Neuronal stem cell (in vitro differentiated cells): Measurements from ENCODE around the gene CNTNAP1.

Experiments used
- DNase-seq: peaks from one replicate; pipeline ENCODE4 v3.0.0-alpha.2; 2013; ENCODE audit warnings: low spot score
- H2AFZ ChIP-seq: one replicate; pipeline ENCODE4 v1.6.1; 2013; ENCODE audit warnings: mild to moderate bottlenecking, low read length, inconsistent platforms
- H2AK5ac ChIP-seq: 2 replicates; pipeline ENCODE4 v1.6.1; 2013; ENCODE audit warnings: low read depth, mild to moderate bottlenecking, inconsistent platforms, low read length, moderate library complexity, mixed read lengths
- H2BK120ac ChIP-seq: 2 replicates; pipeline ENCODE4 v1.6.1; 2013; ENCODE audit warnings: low read depth, mild to moderate bottlenecking, inconsistent platforms, low read length, moderate library complexity, mixed read lengths
- H2BK12ac ChIP-seq: one replicate; pipeline ENCODE4 v1.6.1; 2013; ENCODE audit warnings: low read length, inconsistent platforms
- H2BK15ac ChIP-seq: 2 replicates; pipeline ENCODE4 v1.6.1; 2013; ENCODE audit warnings: mild to moderate bottlenecking, low read length, inconsistent platforms, mixed read lengths
- H2BK5ac ChIP-seq: one replicate; pipeline ENCODE4 v1.6.1; 2013; ENCODE audit warnings: inconsistent platforms, mild to moderate bottlenecking, low read length, moderate library complexity
- H3K14ac ChIP-seq: one replicate; pipeline ENCODE4 v1.6.1; 2013; ENCODE audit warnings: low read length, inconsistent platforms
- H3K18ac ChIP-seq: 2 replicates; pipeline ENCODE4 v1.6.1; 2013; ENCODE audit warnings: low read length, inconsistent platforms
- H3K23ac ChIP-seq: 2 replicates; pipeline ENCODE4 v1.6.1; 2013; ENCODE audit warnings: low read depth, mild to moderate bottlenecking, mixed read lengths, low read length, inconsistent platforms; ENCODE audit not compliant: poor library complexity
- H3K27ac ChIP-seq: replicated peaks from 3 replicates; pipeline ENCODE4 v1.5.1; 2013; ENCODE audit warnings: low read length, inconsistent platforms
- H3K27me3 ChIP-seq, 3 experiments: 2 replicates each; pipeline ENCODE4 v1.6.1; 2013; ENCODE audit warnings: low read length in 3 of 3, mild to moderate bottlenecking in 2 of 3, inconsistent platforms in 1 of 3, low read depth in 1 of 3, mixed read lengths in 1 of 3, moderate library complexity in 1 of 3; ENCODE audit not compliant: control insufficient read depth in 3 of 3, insufficient read depth in 3 of 3
- H3K36me3 ChIP-seq, 2 donors: replicated peaks in 1 of 2; 2 replicates each; pipeline ENCODE4 v1.6.1; 2013; ENCODE audit warnings: low read length in 2 of 2; ENCODE audit not compliant: control insufficient read depth in 2 of 2, insufficient read depth in 2 of 2
- H3K4ac ChIP-seq: 2 replicates; pipeline ENCODE4 v1.6.1; 2013; ENCODE audit warnings: inconsistent platforms, mild to moderate bottlenecking, low read length, moderate library complexity
- H3K4me1 ChIP-seq, 2 donors: 1 replicate in 1 of 2; 2 replicates in 1 of 2; pipeline ENCODE4 v1.6.1; 2013; ENCODE audit warnings: low read length in 2 of 2, low read depth in 1 of 2; ENCODE audit not compliant: control insufficient read depth in 2 of 2, insufficient read depth in 1 of 2
- H3K4me2 ChIP-seq: one replicate; pipeline ENCODE4 v1.6.1; 2013; ENCODE audit warnings: mild to moderate bottlenecking, low read length, inconsistent platforms; ENCODE audit not compliant: insufficient read depth, poor library complexity, severe bottlenecking
- H3K4me3 ChIP-seq, 2 donors: 2 replicates each; pipeline ENCODE4 v1.5.1; 2013; ENCODE audit warnings: low read length in 2 of 2, mild to moderate bottlenecking in 2 of 2, inconsistent platforms in 1 of 2, moderate library complexity in 1 of 2
- H3K79me1 ChIP-seq: one replicate; pipeline ENCODE4 v1.6.1; 2013; ENCODE audit warnings: low read depth, mild to moderate bottlenecking, inconsistent platforms, low read length, moderate library complexity
- H3K9ac ChIP-seq: one replicate; pipeline ENCODE4 v1.6.1; 2013; ENCODE audit warnings: mild to moderate bottlenecking, low read depth, low read length, inconsistent platforms; ENCODE audit not compliant: poor library complexity
- H3K9me3 ChIP-seq, 2 donors: replicated peaks in 1 of 2; 2 replicates each; pipeline versions ENCODE3 to v1.6.1; 2013; ENCODE audit warnings: low read length in 2 of 2, mild to moderate bottlenecking in 2 of 2, inconsistent platforms in 1 of 2, low read depth in 1 of 2, mixed read lengths in 1 of 2, moderate library complexity in 1 of 2; ENCODE audit not compliant: control insufficient read depth in 2 of 2, insufficient read depth in 1 of 2
- H4K8ac ChIP-seq: one replicate; pipeline ENCODE4 v1.6.1; 2013; ENCODE audit warnings: low read depth, mild to moderate bottlenecking, inconsistent platforms, low read length, moderate library complexity
- H4K91ac ChIP-seq: one replicate; pipeline ENCODE4 v1.6.1; 2013; ENCODE audit warnings: low read length, low read depth, mild to moderate bottlenecking, inconsistent platforms; ENCODE audit not compliant: poor library complexity
- WGBS, 2 donors: extraction: QIAGEN DNeasy Blood & Tissue Kit; methylation state at CpG; one replicate each; pipeline ENCODE4 v1.1.7; 2013; ENCODE audit warnings: missing lambda C conversion rate in 2 of 2, mixed read lengths in 1 of 2; ENCODE audit not compliant: insufficient read length in 2 of 2, insufficient replicate concordance in 1 of 2; ENCODE audit errors: extremely low coverage in 2 of 2; 5-methylcytosine and 5-hydroxymethylcytosine counted together

The CNTNAP1 gene

DNA sequence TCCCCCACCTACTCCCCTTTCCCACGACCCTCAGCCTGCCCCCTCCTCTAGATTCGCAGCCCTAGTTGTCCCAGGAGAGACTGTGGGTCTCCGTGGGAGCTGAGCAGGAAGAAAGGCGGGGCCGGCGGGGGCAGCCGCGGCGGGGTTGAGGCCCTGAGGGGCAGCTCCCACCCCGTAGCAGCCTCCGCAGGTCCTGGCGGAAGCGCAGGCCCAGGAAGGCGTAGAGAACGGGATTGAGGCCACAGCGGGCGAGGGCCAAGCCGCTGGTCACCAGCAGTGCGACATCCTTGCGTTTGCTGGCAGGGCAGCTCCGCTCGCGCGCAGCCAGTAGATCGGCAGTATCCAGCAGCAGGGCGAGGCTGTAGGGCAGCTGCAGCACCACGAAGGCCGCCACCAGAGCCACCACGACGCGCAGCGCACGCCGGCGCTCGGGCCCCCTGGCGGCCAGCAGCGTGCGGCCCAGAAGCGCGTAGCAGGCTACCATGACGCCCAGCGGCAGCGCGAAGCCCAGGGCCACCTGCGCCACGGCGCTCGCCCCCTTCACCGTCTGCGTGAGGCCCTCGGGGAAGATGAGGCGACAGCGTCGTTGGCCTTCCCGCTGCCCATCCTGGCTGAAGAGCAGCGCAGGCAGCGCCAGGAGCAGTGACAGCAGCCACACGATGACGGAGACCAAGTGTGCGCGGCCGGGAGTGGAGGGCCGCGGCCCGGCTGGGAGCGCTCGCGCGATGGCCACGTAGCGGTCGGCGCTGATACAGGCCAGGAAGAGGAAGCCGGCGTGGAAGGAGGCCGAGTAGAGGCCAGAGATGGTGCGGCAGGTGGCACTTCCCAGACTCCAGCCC is 2.6 kb upstream of the CNTNAP1 start:
- H3K36me3 ChIP-seq, result peaks cover 0 to 7% of the 10 kb centered on the region in 2 donors
- H4K91ac ChIP-seq, result no peak overlapping the region
- H2AK5ac ChIP-seq, result peak overlapping the region; percentile 99
- H2AFZ ChIP-seq, result peak overlapping the region; percentile 92
- H2BK5ac ChIP-seq, result peak overlapping the region; percentile 98
- peak overlapping the region; percentile 99 for H3K18ac ChIP-seq
- peak overlapping the region; percentile 99 for H2BK120ac ChIP-seq
- H3K27me3 ChIP-seq, result peaks cover 0 to 23% (median 7%) of the 10 kb centered on the region in 3 experiments
- peak overlapping the region; percentile 100 for H2BK12ac ChIP-seq
- peak overlapping the region; percentile 100 for H4K8ac ChIP-seq
- H2BK15ac ChIP-seq, result peak overlapping the region; percentile 100
- H3K79me1 ChIP-seq, result peaks cover 13% of the 10 kb centered on the region
- WGBS, 2 donors, result no CpG with 5 or more reads among the region's 78 CpGs
- H3K4me1 ChIP-seq, result peaks cover 31 to 41% of the 10 kb centered on the region in 2 donors
- H3K23ac ChIP-seq, result peak overlapping the region; percentile 94
- H3K9me3 ChIP-seq, result no peaks in the 10 kb centered on the region
- H3K27ac ChIP-seq, result peak overlapping the region; percentile 92
- peak overlapping the region; percentile 43 for H3K4me2 ChIP-seq
- H3K14ac ChIP-seq, result peak overlapping the region; percentile 79
- H3K9ac ChIP-seq, result peak overlapping the region; percentile 88
- DNase-seq, result peak; percentile 76
- peak overlapping the region; percentile 54 to 68 for H3K4me3 ChIP-seq
- H3K4ac ChIP-seq, result peak overlapping the region; percentile 98

DNA sequence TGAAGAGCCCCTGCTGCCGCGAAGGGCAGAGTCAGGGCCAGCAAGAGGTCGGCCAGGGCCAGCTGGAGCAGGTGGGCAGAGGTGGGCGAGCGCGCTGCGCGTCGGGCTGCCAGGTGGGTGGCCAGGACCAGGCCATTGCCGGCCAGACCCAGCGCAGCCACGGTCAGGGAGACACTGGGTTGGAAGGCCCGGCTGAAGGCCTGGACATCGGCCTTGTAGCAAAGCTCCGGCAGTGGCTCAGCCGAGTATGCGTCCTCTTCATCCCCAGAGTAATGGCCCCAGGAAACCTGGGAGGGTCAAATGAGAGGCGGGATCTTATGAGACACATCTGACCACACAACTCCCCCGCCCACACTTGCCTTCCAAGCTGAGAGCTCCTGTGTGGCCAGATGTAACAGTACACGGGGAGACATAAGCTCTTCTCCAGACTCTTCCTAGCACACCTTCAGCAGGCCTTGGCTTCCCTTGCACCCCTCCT is 2.0 kb upstream of the CNTNAP1 start:
- Histone ChIP-seq H3K36me3 (peaks cover 6 to 14% of the 10 kb centered on the region in 2 donors), H3K4me1 (peaks cover 25 to 34% of the 10 kb centered on the region in 2 donors), H3K27ac (no peak overlapping the region), H3K9me3 (no peaks in the 10 kb centered on the region), H3K79me1 (peaks cover 11% of the 10 kb centered on the region), H3K4me3 (peak overlapping the region in 1 of 2 donors; percentile 54), H3K23ac (peak overlapping the region; percentile 94), H3K4me2 (no peak overlapping the region), H4K8ac (peak overlapping the region; percentile 100), H3K9ac (no peak overlapping the region), H3K27me3 (peaks cover 0 to 16% (median 5%) of the 10 kb centered on the region in 3 experiments), H4K91ac (no peak overlapping the region), H3K14ac (peak overlapping the region; percentile 79), H2AFZ (peak overlapping the region; percentile 92), H2BK12ac (peak overlapping the region; percentile 100), H3K4ac (peak overlapping the region; percentile 99), H2BK5ac (peak overlapping the region; percentile 98), H2BK120ac (peak overlapping the region; percentile 99), H2BK15ac (peak overlapping the region; percentile 100), H3K18ac (peak overlapping the region; percentile 99), H2AK5ac (peak overlapping the region; percentile 99)
- no peak for DNase-seq
- no CpG with 5 or more reads among the region's 20 CpGs for WGBS, 2 donors

DNA sequence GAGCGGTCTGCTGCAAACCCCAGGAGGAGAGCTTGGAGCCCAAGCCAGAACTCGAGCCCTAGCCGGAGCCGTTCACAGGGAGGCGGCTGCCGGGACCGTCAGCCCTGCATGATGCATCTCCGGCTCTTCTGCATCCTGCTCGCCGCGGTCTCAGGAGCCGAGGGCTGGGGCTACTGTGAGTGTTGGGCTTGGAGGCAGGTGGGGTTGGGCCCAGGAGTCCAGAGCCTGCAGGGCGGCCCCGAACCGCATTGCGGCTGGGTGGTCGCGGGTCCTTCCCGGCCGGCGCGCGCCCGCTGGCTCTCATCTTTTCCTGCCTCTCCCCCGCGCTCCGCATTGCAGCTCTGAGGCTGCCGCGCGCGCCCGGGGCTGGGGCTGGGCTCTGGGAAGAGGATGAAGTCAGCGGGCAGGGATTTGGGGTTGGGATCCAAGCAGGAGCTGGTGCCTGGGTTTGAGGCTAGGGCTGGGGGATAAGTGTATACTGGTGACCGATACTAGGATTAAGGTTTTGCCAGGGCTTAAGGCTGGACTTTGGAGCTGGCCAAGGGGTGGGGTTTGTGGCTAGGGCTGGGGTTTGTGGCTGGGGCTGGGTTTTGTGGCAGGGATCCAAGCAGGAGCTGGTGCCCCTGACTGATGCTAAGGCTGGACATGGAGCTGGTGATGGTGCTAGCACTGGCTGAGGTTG is 532 bp downstream of the CNTNAP1 start:
- H2AFZ ChIP-seq, result peak overlapping the region; percentile 95
- peaks cover 18 to 39% of the 10 kb centered on the region in 2 donors for H3K36me3 ChIP-seq
- peak overlapping the region; percentile 92 for H3K14ac ChIP-seq
- peak overlapping the region; percentile 99 for H3K18ac ChIP-seq
- peak overlapping the region; percentile 75 for H2BK120ac ChIP-seq
- H2AK5ac ChIP-seq, result peak overlapping the region; percentile 91
- no peak overlapping the region for H4K91ac ChIP-seq
- peak overlapping the region; percentile 85 for H3K9ac ChIP-seq
- DNase-seq, result no peak
- no CpG with 5 or more reads among the region's 34 CpGs for WGBS, 2 donors
- H3K4me3 ChIP-seq, result peak overlapping the region; percentile 80 to 85
- peaks cover 1% of the 10 kb centered on the region for H3K79me1 ChIP-seq
- peak overlapping the region; percentile 94 for H2BK5ac ChIP-seq
- H3K23ac ChIP-seq, result no peak overlapping the region
- peak overlapping the region; percentile 100 for H2BK15ac ChIP-seq
- H3K4ac ChIP-seq, result no peak overlapping the region
- H3K4me1 ChIP-seq, result peaks cover 15 to 24% of the 10 kb centered on the region in 2 donors
- H3K4me2 ChIP-seq, result peak overlapping the region; percentile 92
- peak overlapping the region; percentile 60 for H2BK12ac ChIP-seq
- H3K9me3 ChIP-seq, result no peaks in the 10 kb centered on the region
- no peak overlapping the region for H4K8ac ChIP-seq
- H3K27ac ChIP-seq, result peak overlapping the region; percentile 79
- H3K27me3 ChIP-seq, result peaks cover 0 to 6% (median 0%) of the 10 kb centered on the region in 3 experiments
